ENCODE measurements around the gene ITGA1. TPM values are rescaled to one million over a fixed set of nuclear protein-coding genes. Genes with fewer than 3 reads are reported as not detected.

ITGA1 gene
- total and polyA plus RNA-seq, 11 donors, result 5.5 to 52.0 (median 23.3) TPM

DNA sequence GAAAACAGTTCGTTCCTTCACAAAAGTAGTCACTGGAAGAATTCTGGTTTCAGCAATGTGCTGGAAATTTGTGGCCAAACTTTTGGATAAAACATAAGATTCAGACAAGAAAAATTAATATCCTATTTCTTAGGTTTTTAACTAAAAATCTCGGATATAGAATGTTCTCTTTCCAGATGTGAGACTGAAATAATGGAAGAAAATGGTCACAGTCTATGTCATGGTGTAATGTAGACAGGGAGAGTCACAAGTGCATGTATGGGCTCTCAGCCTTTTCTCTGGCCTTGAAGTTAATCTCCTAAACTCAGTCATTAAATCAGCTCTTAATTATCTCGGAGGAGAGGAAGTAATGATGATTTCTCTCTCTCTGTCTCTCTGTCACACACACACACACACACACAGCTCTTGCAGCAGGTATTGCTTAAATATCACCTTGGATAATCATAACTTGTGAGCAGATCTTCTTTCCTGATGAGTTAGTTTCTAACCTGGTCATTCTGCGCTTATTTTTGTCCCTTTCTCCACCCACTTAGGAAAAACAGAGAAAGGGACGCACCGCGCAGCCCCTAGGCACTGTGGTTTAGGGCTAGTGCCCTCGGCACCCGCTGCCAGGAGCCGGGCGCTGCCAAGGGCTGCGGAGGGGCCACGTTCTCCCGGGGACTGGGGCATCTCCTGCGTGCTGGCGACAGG lies 200.8 kb downstream of the ITGA1 start:
- DNase-seq (no peak), ATAC-seq (peak in 2 of 4 donors; percentile 32 to 47)
- Histone ChIP-seq H3K27ac (peak overlapping the region in 6 of 12 donors; percentile 9 to 45 (median 18)), H3K4me3 (peak overlapping the region; percentile 27 to 74 (median 62)), H3K9me3 (no peaks in the 10 kb centered on the region), H3K27me3 (peaks cover 0 to 9% (median 0%) of the 10 kb centered on the region in 9 donors), H3K4me1 (peaks cover 0 to 22% (median 10%) of the 10 kb centered on the region in 12 donors), H3K36me3 (no peaks in the 10 kb centered on the region)
- intact Hi-C loops (cut with DNase I), result loop anchor here in 2 of 10 donors (5.0 to 10.0 kb wide), 2 partner anchors 39 to 46 kb away; no protein-coding TSS in a partner anchor
- 12 to 21% (median 18%) methylated on average over 14 to 16 of the region's 16 CpGs for WGBS, 4 donors
- TF ChIP-seq, protein P1, sequence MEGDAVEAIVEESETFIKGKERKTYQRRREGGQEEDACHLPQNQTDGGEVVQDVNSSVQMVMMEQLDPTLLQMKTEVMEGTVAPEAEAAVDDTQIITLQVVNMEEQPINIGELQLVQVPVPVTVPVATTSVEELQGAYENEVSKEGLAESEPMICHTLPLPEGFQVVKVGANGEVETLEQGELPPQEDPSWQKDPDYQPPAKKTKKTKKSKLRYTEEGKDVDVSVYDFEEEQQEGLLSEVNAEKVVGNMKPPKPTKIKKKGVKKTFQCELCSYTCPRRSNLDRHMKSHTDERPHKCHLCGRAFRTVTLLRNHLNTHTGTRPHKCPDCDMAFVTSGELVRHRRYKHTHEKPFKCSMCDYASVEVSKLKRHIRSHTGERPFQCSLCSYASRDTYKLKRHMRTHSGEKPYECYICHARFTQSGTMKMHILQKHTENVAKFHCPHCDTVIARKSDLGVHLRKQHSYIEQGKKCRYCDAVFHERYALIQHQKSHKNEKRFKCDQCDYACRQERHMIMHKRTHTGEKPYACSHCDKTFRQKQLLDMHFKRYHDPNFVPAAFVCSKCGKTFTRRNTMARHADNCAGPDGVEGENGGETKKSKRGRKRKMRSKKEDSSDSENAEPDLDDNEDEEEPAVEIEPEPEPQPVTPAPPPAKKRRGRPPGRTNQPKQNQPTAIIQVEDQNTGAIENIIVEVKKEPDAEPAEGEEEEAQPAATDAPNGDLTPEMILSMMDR (IDR thresholded peaks at IDR 0.05), result no peak
- TF ChIP-seq POLR2A (IDR thresholded peaks at IDR 0.05), result no peak

DNA sequence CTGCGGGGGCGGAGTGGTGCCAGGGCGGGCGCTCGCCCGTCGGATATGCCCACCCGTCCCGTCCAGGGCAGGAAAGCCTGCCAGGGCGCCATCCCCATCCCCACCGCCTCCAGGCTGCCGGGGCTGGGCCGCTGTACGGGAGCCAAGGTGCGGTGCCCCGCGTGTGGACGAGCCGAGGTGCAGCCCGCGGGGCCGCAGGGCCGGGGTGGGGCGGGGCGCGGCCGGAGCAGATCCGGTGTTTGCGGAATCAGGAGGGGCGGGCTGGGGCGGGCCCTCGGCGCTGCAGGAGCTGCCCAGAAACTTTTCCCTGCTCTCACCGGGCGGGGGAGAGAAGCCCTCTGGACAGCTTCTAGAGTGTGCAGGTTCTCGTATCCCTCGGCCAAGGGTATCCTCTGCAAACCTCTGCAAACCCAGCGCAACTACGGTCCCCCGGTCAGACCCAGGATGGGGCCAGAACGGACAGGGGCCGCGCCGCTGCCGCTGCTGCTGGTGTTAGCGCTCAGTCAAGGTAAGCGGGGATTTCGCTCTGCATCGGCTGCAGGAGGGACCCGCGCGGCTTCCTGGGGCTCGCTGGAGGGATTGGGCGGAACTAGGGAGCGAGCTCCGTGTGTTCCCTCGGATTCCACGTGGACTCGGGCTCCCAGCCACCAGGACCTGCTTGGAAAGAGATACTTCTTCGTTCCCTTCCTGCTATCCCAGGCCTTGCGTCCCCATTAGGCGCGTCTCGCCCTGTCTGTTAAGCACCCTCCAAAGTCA lies 201.5 kb downstream of the ITGA1 start, which contains the start of gene ITGA2:
Gene ITGA2, plus strand, starts transcription at position 328 of the 756 bp plus-strand sequence. Its CDS starts 117 bp downstream, at position 445.
- 1 to 2% (median 1%) methylated on average over 35 to 64 of the region's 64 CpGs for WGBS, 4 donors
- Histone ChIP-seq H3K4me3 (peak within 1 kb of the TSS; percentile 27 to 74 (median 62)), H3K27ac (peak within 1 kb of the TSS in 6 of 12 donors; percentile 9 to 46 (median 38)), H3K9me3 (no peaks in the 10 kb centered on the region), H3K36me3 (no peaks in the 10 kb centered on the region), H3K27me3 (peaks cover 0 to 9% (median 0%) of the 10 kb centered on the region in 9 donors), H3K4me1 (peaks cover 0 to 22% (median 10%) of the 10 kb centered on the region in 12 donors)
- peak; percentile 32 to 88 (median 85) for ATAC-seq
- peak; percentile 21 to 70 (median 35) for DNase-seq
- intact Hi-C loops (cut with DNase I), result loop anchor here in 2 of 10 donors (5.0 to 10.0 kb wide), 2 partner anchors 38 to 46 kb away; no protein-coding TSS in a partner anchor
- TF ChIP-seq POLR2A (IDR thresholded peaks at IDR 0.05), result no peak
- TF ChIP-seq, protein P1 (IDR thresholded peaks at IDR 0.05), result no peak

DNA sequence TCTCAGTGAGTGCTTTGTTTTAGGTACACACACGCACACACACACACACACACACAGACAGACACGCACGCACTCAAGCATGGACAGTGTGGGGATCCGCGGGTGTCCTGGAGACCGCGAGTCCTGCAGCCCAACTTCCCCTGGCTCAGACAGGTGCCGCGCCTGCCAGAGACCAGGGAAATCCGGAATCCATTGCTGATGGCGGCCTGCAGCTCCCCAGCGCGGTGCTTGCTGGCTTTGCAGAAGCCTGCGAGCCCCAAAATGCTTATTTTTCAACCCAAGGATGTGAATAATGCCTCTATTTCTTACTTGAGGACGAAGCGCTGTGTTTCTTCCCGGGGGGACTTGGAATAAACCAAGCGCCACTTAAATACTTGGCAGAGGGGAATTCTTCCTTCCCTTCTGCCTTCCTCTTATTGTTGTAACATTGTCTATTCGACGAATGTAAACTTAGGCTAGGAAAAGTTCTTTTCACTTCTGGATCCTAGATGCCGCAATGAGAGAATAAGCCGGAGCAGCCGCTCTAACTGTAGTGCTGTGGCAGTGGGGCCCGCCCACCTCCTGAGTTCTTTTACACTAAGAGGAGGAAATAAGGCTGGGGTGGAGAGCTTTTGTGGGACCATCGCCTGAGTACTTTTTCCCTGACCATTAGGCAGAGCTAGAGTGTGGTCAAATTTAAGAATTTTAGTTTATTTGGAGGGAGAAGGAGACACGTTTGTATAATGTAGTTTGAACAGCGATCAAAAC lies 202.2 kb downstream of the ITGA1 start:
- intact Hi-C loops (cut with DNase I), result loop anchor here in 3 of 10 donors (5.0 to 10.0 kb wide), 3 partner anchors 37 to 45 kb away; no protein-coding TSS in a partner anchor
- peak; percentile 41 to 83 (median 70) for ATAC-seq

More for the DNA sequence above, 202.2 kb downstream of the ITGA1 start:
- Histone ChIP-seq H3K4me1 (peaks cover 0 to 22% (median 10%) of the 10 kb centered on the region in 12 donors), H3K36me3 (no peaks in the 10 kb centered on the region), H3K27ac (peak overlapping the region in 3 of 12 donors; percentile 33 to 46 (median 45)), H3K27me3 (peaks cover 0 to 9% (median 0%) of the 10 kb centered on the region in 9 donors), H3K4me3 (peak overlapping the region; percentile 27 to 74 (median 62)), H3K9me3 (no peaks in the 10 kb centered on the region)
- WGBS, 4 donors, result 6 to 14% (median 6%) methylated on average over 20 to 27 of the region's 27 CpGs
- peak; percentile 26 to 58 (median 36) for DNase-seq
- no peak for TF ChIP-seq POLR2A (IDR thresholded peaks at IDR 0.05)
- TF ChIP-seq, protein P1 (IDR thresholded peaks at IDR 0.05), result peak in 7 of 12 donors; percentile 25 to 43 (median 38)
